Measurements from ENCODE around the gene PDE10A. TPM values are rescaled to one million over a fixed set of nuclear protein-coding genes. Genes with fewer than 3 reads are reported as not detected.

Gene PDE10A
- total RNA-seq, 6 donors from 2014 or later = 0.89 to 4.9 (median 1.4) TPM

DNA sequence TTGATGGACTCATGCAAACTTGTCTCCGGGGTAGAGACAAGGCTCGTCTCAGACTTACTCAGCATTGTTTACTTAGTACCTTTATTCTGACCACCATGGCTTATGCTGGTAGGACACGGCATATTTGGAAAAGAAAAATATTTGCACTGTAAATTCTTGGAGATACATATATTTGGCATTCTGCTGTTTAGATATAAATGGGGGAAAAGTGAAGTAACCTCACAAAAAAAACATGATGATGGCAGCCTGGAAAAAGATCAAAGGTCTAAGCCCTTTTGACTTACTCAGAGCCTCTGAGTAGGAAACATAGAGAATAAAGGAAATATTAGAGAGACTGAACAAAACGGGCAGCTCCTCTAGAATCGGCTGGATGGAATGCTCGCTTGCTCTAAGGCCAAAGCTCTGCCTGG lies 32.5 kb downstream of the PDE10A start:
- Histone ChIP-seq H3K27me3 (no peaks in the 10 kb centered on the region), H3K4me1 (no peaks in the 10 kb centered on the region), H3K4me3 (no peak overlapping the region), H3K36me3 (no peaks in the 10 kb centered on the region), H3K27ac (no peak overlapping the region), H3K9me3 (no peaks in the 10 kb centered on the region)
- WGBS, 2 donors = 68 to 69% methylated on average over 6 of the region's 6 CpGs
- DNase-seq (no peak), ATAC-seq (ENCODE audit: low FRiP score in 2 of 2) (no peak)
- TF ChIP-seq, protein P1, sequence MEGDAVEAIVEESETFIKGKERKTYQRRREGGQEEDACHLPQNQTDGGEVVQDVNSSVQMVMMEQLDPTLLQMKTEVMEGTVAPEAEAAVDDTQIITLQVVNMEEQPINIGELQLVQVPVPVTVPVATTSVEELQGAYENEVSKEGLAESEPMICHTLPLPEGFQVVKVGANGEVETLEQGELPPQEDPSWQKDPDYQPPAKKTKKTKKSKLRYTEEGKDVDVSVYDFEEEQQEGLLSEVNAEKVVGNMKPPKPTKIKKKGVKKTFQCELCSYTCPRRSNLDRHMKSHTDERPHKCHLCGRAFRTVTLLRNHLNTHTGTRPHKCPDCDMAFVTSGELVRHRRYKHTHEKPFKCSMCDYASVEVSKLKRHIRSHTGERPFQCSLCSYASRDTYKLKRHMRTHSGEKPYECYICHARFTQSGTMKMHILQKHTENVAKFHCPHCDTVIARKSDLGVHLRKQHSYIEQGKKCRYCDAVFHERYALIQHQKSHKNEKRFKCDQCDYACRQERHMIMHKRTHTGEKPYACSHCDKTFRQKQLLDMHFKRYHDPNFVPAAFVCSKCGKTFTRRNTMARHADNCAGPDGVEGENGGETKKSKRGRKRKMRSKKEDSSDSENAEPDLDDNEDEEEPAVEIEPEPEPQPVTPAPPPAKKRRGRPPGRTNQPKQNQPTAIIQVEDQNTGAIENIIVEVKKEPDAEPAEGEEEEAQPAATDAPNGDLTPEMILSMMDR (IDR thresholded peaks at IDR 0.05) = no peak
- TF ChIP-seq POLR2AphosphoS5 (IDR thresholded peaks at IDR 0.05) (no peak), EP300 (IDR thresholded peaks at IDR 0.05) (no peak), POLR2A (IDR thresholded peaks at IDR 0.05) (no peak)

DNA sequence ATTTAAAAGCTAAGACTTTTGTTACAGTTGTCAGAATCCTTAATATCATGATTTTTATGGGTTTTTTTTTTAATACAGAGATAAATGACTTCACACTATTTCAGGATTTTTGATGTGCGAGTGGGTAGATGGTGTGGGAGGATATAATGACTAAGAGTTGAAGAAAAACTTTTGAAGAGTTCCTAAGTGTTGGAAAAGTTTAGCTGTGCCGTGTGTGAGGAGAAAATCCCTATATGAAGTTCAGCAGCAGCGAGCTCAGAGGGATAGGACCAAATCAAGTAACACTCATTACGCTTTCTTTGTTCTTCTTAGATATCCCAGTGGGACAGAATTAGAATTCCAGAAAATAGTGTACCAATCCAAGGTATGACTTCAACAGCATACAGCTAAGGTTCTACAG lies 34.1 kb downstream of the PDE10A start:
- Histone ChIP-seq H3K27ac (no peak overlapping the region), H3K27me3 (no peaks in the 10 kb centered on the region)
- WGBS, 2 donors = 93 to 96% methylated on average over 4 of the region's 4 CpGs

DNA sequence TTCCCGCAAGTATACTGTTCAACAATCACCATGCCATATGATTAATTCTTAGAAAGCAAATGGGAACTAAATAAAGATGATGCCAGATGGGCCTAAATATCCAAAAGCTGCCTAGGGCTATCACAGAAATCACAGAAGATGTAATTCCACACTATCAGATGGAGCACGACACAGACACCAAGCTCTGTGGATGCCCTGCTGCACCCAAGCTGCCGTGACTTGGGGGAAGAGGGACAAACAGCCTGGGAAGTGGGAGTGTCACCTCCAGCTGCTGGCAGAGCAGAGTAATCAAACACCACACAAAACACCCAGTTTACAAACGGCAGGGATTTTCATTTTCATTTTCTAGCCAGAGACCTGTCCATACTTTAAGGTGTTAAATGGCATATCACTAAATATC lies 35.7 kb downstream of the PDE10A start:
- WGBS, 2 donors = 65 to 73% methylated on average over 4 of the region's 4 CpGs
- H3K27me3 ChIP-seq = no peaks in the 10 kb centered on the region

More for the DNA sequence above, 34.1 kb downstream of the PDE10A start:
- TF ChIP-seq, protein P1 (IDR thresholded peaks at IDR 0.05) = no peak
- no peak for TF ChIP-seq POLR2AphosphoS5 (IDR thresholded peaks at IDR 0.05)
- TF ChIP-seq POLR2A (IDR thresholded peaks at IDR 0.05) = no peak
- no peak for TF ChIP-seq EP300 (IDR thresholded peaks at IDR 0.05)
- no peak overlapping the region for H3K4me3 ChIP-seq
- DNase-seq = no peak
- no peaks in the 10 kb centered on the region for H3K4me1 ChIP-seq
- no peaks in the 10 kb centered on the region for H3K9me3 ChIP-seq
- no peaks in the 10 kb centered on the region for H3K36me3 ChIP-seq
- ATAC-seq (ENCODE audit: low FRiP score in 2 of 2) = no peak

DNA sequence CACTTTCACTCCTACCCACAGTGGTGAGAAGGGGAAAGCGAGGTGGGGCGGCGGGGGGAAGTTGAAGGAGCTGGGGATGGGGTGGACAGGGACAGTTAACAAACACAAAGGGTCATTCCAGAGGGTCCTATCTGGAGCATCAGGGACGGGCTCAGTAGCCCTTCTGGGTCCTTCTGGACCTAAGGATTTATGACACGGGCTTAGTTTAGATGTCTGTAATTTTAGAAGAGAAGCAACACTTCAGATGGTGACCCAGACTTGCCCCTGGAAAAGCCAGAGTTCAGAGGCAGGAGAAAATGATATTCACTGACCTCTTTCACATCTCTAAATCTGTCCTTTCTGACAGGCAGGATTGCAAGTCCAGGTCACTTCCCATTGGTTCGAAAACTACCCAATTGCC lies 36.3 kb downstream of the PDE10A start:
- Histone ChIP-seq H3K27ac (no peak overlapping the region), H3K36me3 (no peaks in the 10 kb centered on the region), H3K9me3 (no peaks in the 10 kb centered on the region), H3K27me3 (no peaks in the 10 kb centered on the region), H3K4me3 (no peak overlapping the region), H3K4me1 (no peaks in the 10 kb centered on the region)
- no peak for TF ChIP-seq EP300 (IDR thresholded peaks at IDR 0.05)
- TF ChIP-seq POLR2AphosphoS5 (IDR thresholded peaks at IDR 0.05) = no peak
- no peak for TF ChIP-seq POLR2A (IDR thresholded peaks at IDR 0.05)
- TF ChIP-seq, protein P1 (IDR thresholded peaks at IDR 0.05) = no peak
- ATAC-seq (ENCODE audit: low FRiP score in 2 of 2) (no peak), DNase-seq (no peak)
- 77 to 88% methylated on average over 6 of the region's 6 CpGs for WGBS, 2 donors

More for the DNA sequence above, 35.7 kb downstream of the PDE10A start:
- Histone ChIP-seq H3K4me3 (no peak overlapping the region), H3K4me1 (no peaks in the 10 kb centered on the region), H3K9me3 (no peaks in the 10 kb centered on the region), H3K36me3 (no peaks in the 10 kb centered on the region), H3K27ac (no peak overlapping the region)
- no peak for ATAC-seq (ENCODE audit: low FRiP score in 2 of 2)
- no peak for DNase-seq
- no peak for TF ChIP-seq POLR2A (IDR thresholded peaks at IDR 0.05)
- TF ChIP-seq, protein P1 (IDR thresholded peaks at IDR 0.05) = no peak
- no peak for TF ChIP-seq POLR2AphosphoS5 (IDR thresholded peaks at IDR 0.05)
- no peak for TF ChIP-seq EP300 (IDR thresholded peaks at IDR 0.05)

DNA sequence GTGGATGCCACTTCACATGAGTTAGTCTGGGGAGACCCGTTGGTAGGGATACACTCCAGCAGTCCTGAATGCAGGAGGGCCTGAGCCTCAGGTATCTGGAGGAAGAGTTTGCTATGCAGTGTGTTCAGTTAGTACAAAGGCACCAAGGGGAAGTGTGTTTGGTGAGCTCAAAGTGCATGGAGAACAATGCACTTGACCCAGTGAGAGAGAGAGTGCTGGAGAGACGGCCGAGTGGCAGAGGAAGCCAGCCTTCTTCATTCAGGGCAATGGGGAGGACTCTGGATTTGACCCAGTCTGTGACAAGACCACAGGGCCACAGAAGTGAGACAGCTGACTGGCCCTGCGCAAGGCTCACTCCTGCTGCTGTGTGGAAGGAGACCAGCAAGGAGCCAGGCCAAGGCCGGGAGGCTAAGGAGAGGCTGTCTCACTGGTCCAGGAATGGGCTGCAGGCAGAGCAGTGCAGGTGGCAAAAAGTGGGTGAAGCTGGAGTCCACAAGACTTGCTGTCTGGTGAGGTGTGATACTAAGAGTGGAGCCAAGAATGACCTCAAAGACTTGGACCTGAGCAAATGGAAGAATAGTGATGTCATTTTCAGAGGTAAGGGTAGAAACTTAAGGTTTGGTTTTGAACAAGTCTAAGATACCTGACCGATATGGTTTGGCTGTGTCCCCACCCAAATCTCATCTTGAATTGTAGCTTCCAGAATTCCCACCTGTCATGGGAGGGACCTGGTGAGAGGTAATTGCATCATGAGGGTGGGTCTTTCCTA lies 38.0 kb downstream of the PDE10A start:
- Histone ChIP-seq H3K4me3 (no peak overlapping the region), H3K4me1 (no peaks in the 10 kb centered on the region), H3K27ac (no peak overlapping the region), H3K36me3 (no peaks in the 10 kb centered on the region), H3K27me3 (no peaks in the 10 kb centered on the region), H3K9me3 (no peaks in the 10 kb centered on the region)
- WGBS, 2 donors = 83% methylated on average over 6 of the region's 6 CpGs
- no peak for TF ChIP-seq POLR2A (IDR thresholded peaks at IDR 0.05)
- no peak for TF ChIP-seq POLR2AphosphoS5 (IDR thresholded peaks at IDR 0.05)
- TF ChIP-seq, protein P1 (IDR thresholded peaks at IDR 0.05) = no peak
- no peak for TF ChIP-seq EP300 (IDR thresholded peaks at IDR 0.05)
- ATAC-seq (ENCODE audit: low FRiP score in 2 of 2) (no peak), DNase-seq (no peak)
